Peyer's patch (tissue), 4 donors: ENCODE measurements around the gene NPRL2. TPM values are rescaled to one million over a fixed set of nuclear protein-coding genes. Genes with fewer than 3 reads are reported as not detected.

Source experiments
- DNase-seq, 3 donors: peaks; one replicate each; pipeline ENCODE4 v3.0.0-alpha.2; 2017 to 2019
- H3K27ac ChIP-seq, 4 donors: fragments of 200-600 bp; sonication (generic); one replicate each; pipeline ENCODE4 v1.5.1; 2016 to 2019
- H3K27me3 ChIP-seq, 2 donors: fragments of 200-600 bp; sonication (generic); one replicate each; pipeline ENCODE4 v1.5.1; 2019
- H3K36me3 ChIP-seq, 3 donors: fragments of 200-600 bp; sonication (generic); one replicate each; pipeline ENCODE4 v1.5.1; 2016 to 2019
- H3K4me1 ChIP-seq, 4 donors: fragments of 200-600 bp; sonication (generic); one replicate each; pipeline ENCODE4 v1.5.1; 2016 to 2019
- H3K4me3 ChIP-seq, 4 donors: fragments of 200-600 bp; sonication (generic); 1 replicate in 3 of 4; 2 replicates in 1 of 4; pipeline ENCODE4 v1.5.1; 2016 to 2019; ENCODE audit warnings: mild to moderate bottlenecking in 1 of 4
- H3K9me3 ChIP-seq, 4 donors: fragments of 200-600 bp; sonication (generic); one replicate each; pipeline ENCODE4 v1.5.1; 2016 to 2019; ENCODE audit warnings: mild to moderate bottlenecking in 1 of 4
- POLR2A ChIP-seq, 2 donors: fragments of 450-650 bp; IDR thresholded peaks; one replicate each; pipeline ENCODE4 v1.5.1; 2017; ENCODE audit warnings: antibody characterized with exemption in 2 of 2, mild to moderate bottlenecking in 2 of 2, moderate library complexity in 2 of 2
- total RNA-seq, 4 donors: library from RNA; depleted of rRNA; stranded (reverse); fragments of >200 nt; gene quantifications; one replicate each; pipeline ENCODE4 v1.1.0, GENCODE V29; 2016
- TF ChIP-seq, protein P1 (sequence below), 6 experiments: fragments of 450-650 bp in 4 of 6; fragments of 200-600 bp in 2 of 6; sonication (generic) in 1 of 6; IDR thresholded peaks; one replicate each; pipeline ENCODE4 v1.5.1; 2017 to 2019; ENCODE audit warnings: antibody characterized with exemption in 6 of 6, mild to moderate bottlenecking in 3 of 6, moderate library complexity in 1 of 6

The NPRL2 gene
- 10 to 100 TPM; 19.1 to 45.4 (median 28.3) TPM for total RNA-seq

DNA sequence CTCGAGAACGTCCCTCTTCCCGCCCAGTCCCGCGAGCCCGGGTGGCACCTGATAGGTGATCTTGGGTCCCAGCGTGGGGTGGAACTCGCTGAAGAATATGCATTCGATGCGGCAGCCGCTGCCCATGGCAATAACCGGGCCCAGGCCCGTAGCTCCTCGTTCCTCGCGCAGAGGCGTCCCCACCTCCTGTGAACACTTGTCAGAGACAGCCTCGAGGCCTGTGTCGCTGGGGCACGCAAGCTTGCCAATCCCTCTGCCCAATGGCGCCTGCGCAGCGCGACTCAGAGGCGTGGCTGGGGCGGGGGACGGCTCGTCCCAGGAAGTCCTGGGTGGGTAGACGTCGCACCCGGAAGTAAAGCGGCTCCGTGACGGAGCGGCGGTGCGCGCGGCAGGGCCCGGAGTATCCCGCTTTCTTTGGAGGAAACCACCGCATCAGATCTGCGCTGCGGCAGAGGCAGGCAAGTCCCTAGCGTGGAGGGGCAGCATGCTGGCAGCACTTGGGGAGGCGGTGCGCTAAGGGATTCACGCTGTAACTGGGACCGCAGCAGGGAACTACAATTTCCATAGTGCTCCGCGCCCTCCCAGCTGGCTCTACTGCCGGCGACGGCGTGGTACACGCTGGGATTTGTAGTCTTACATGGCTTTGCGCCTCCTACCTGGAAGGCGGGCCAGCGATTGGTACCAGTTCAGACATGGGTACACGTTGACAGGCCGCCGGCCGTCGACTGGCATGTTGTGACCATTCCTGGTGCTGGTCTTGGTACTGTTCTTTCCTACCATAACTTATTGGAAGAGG is at the start of gene NPRL2, which contains the start of gene CYB561D2:
Gene NPRL2 (minus strand): TSS at position 249 of the 796 bp plus-strand sequence. CDS start 123 bp downstream, at position 126.
Gene CYB561D2 (plus strand): TSS at position 336 of the 796 bp plus-strand sequence. CDS start 572 bp downstream, outside the sequence.
- Histone ChIP-seq H3K9me3 (no peaks in the 10 kb centered on the region), H3K36me3 (peaks cover 0 to 44% (median 0%) of the 10 kb centered on the region in 3 donors), H3K4me1 (peaks cover 3 to 41% (median 17%) of the 10 kb centered on the region in 4 donors), H3K4me3 (peak within 1 kb of the TSS; percentile 71 to 74 (median 72)), H3K27me3 (no peaks in the 10 kb centered on the region), H3K27ac (peak within 1 kb of the TSS; percentile 91 to 95 (median 92))
- DNase-seq: peak; percentile 96 to 99 (median 99)
- TF ChIP-seq POLR2A (IDR thresholded peaks at IDR 0.05): peak; percentile 91 to 94
- TF ChIP-seq, protein P1, sequence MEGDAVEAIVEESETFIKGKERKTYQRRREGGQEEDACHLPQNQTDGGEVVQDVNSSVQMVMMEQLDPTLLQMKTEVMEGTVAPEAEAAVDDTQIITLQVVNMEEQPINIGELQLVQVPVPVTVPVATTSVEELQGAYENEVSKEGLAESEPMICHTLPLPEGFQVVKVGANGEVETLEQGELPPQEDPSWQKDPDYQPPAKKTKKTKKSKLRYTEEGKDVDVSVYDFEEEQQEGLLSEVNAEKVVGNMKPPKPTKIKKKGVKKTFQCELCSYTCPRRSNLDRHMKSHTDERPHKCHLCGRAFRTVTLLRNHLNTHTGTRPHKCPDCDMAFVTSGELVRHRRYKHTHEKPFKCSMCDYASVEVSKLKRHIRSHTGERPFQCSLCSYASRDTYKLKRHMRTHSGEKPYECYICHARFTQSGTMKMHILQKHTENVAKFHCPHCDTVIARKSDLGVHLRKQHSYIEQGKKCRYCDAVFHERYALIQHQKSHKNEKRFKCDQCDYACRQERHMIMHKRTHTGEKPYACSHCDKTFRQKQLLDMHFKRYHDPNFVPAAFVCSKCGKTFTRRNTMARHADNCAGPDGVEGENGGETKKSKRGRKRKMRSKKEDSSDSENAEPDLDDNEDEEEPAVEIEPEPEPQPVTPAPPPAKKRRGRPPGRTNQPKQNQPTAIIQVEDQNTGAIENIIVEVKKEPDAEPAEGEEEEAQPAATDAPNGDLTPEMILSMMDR (IDR thresholded peaks at IDR 0.05): peak in 1 of 6 experiments; percentile 13

DNA sequence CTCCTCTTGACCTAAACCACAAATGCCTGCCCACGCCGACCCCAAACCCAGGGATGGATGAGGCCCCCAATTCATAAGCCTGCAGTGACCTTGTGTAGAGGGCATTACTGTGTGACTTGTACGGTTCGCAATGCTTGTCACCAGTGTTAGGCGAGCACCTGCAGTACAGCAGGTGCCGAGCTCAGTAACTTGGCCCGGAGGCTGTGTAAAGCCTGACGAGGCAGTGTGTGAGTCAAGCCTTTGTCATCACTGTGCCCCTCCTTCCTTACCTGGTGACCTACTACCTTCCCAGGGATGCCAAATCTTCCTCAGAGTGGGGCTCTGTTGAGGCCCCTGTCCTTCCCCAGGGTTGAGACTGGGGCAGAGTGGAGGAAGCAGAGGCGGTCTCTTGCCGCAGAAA is 45.9 kb upstream of the NPRL2 start:
- Histone ChIP-seq H3K27ac (no peak overlapping the region), H3K4me1 (peaks cover 0 to 4% (median 0%) of the 10 kb centered on the region in 4 donors), H3K9me3 (no peaks in the 10 kb centered on the region), H3K36me3 (no peaks in the 10 kb centered on the region), H3K4me3 (no peak overlapping the region), H3K27me3 (no peaks in the 10 kb centered on the region)
- peak in 1 of 3 donors; percentile 66 for DNase-seq
- TF ChIP-seq POLR2A (IDR thresholded peaks at IDR 0.05): no peak
- TF ChIP-seq, protein P1 (IDR thresholded peaks at IDR 0.05): no peak

DNA sequence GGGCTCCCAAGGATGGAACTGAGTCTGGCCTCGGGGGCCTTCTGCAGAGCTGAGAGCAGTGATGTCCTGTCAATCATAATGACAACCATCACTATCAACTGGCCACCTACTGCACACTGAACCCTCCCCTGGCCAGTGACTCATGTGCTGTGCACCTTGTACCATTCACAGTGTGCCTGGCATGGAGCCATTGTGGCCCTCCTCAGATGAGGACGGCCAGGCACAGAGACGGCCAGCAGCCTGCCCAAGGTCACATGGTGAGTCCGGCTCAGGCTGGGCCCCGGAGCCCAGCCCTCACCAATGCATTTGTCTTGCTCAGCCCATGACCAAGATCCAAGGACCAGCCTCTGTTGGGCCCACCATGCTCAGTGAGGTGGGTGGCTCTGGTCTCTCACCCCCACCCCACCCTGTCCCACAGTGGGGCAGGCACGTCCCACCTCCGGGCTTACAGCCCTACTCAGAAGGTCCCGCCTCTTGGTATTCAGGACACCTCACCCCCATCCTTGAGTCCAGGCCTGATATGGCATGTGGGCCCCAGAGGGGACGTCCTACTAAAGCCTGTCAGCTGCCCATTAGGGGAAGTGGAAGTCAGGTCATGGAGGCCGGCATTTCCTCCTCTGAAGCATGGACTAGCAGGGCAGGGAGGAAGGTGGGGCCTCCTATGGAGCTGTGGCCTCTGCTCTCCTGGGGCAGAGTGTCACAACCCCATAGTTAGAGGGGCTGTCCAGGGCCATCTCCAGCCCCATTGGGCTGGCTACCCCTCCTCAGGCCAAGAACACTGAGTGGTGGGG is 44.7 kb upstream of the NPRL2 start:
- no peaks in the 10 kb centered on the region for H3K27me3 ChIP-seq
- H3K36me3 ChIP-seq: no peaks in the 10 kb centered on the region
- no peak overlapping the region for H3K4me3 ChIP-seq
- no peaks in the 10 kb centered on the region for H3K9me3 ChIP-seq
- TF ChIP-seq, protein P1 (IDR thresholded peaks at IDR 0.05): no peak
- no peak for TF ChIP-seq POLR2A (IDR thresholded peaks at IDR 0.05)
- peaks cover 0 to 14% (median 4%) of the 10 kb centered on the region in 4 donors for H3K4me1 ChIP-seq
- H3K27ac ChIP-seq: peak overlapping the region in 1 of 4 donors; percentile 4
- peak in 2 of 3 donors; percentile 79 to 82 for DNase-seq

DNA sequence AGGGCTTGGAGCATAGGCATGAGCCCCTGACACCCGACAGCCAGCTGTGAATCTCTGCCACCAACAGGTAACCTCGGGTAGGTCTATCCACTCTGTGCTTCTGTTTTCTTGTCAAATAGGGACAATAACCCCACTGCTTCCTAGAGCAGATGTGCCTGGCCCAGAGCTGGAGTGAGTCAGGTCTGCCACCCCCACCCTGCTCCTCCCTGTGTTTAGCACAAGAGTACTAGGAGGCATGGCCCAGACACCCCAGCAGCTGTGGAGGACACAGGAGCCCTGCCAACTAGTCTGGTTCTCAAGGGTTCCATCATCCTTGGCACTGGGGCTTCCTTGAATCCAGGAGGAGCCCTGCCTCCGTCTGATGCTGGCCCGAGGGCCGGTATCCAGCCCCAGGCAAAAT is 42.5 kb upstream of the NPRL2 start:
- TF ChIP-seq, protein P1 (IDR thresholded peaks at IDR 0.05): no peak
- no peak for TF ChIP-seq POLR2A (IDR thresholded peaks at IDR 0.05)
- peaks cover 0 to 14% (median 4%) of the 10 kb centered on the region in 4 donors for H3K4me1 ChIP-seq
- H3K27ac ChIP-seq: no peak overlapping the region
- H3K9me3 ChIP-seq: no peaks in the 10 kb centered on the region
- no peak for DNase-seq
- no peaks in the 10 kb centered on the region for H3K36me3 ChIP-seq
- H3K27me3 ChIP-seq: no peaks in the 10 kb centered on the region
- no peak overlapping the region for H3K4me3 ChIP-seq

DNA sequence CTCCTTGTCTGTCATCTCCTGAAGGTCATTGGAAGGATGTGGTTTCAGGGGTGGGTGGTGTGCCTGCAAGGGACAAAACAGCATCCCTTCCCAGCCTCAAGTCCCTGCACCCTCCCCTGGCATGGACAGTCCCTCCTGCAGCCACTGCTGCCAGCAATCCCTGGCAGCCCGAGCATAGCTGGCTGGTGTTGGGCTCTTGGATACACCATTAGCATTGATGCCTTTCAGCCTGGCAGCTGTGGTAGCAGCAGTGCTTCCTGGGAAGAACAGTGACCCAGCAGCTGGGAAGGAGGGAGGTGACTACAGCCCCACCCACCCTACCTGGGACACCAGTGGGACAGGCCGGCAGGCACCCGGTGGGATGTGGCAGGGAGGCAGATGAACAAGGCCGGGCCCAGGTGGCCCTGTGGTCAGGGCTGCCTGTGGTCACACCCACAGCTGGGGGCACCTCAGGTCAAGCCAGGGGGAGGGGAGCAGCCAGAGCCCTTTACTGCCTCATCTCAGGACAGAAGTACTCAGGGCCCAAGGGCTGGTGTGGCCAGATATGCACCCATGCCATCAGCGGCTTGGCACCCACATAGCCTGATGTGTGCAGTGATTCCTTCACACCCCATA is 41.6 kb upstream of the NPRL2 start:
- Histone ChIP-seq H3K36me3 (no peaks in the 10 kb centered on the region), H3K4me3 (no peak overlapping the region), H3K27ac (no peak overlapping the region), H3K27me3 (no peaks in the 10 kb centered on the region), H3K9me3 (no peaks in the 10 kb centered on the region), H3K4me1 (peaks cover 0 to 14% (median 4%) of the 10 kb centered on the region in 4 donors)
- peak in 1 of 3 donors; percentile 54 for DNase-seq
- TF ChIP-seq POLR2A (IDR thresholded peaks at IDR 0.05): no peak
- TF ChIP-seq, protein P1 (IDR thresholded peaks at IDR 0.05): no peak
